ENCODE data around the gene RYR3.

The RYR3 gene

DNA sequence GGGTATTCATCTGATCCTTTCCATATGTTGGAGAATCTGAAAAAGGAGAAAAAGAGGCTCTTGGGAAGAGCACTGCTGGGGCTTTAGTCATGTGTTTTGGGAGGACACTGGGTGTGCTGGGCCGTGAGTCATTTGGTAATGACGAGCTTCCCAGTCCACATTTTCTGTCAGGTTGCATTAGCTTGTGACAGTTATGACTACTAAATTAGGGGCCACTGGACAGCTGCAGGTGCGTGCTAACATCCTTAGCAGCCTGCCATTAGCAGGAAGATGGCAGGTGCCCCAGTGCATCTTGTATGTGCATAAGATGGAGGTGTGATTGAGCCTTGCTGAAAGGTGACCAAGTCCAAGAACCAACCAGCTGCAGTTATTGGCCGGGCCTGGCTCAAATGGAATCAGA lies 242.4 kb downstream of the RYR3 start:
- Histone ChIP-seq H3K36me3 (ENCODE audit: control insufficient read depth in 1 of 2, insufficient read depth in 2 of 2, low read length in 2 of 2) (peaks cover 0 to 7% of the 10 kb centered on the region in 2 experiments), H2BK5ac (ENCODE audit: low read depth, low read length, poor library complexity) (no peak overlapping the region), H3K27me3 (ENCODE audit: insufficient read depth, low read length) (no peaks in the 10 kb centered on the region), H2BK12ac (ENCODE audit: low read length) (no peak overlapping the region), H4K8ac (ENCODE audit: low read depth, low read length) (no peak overlapping the region), H3K4me1 (ENCODE audit: control insufficient read depth in 1 of 2, insufficient read depth in 2 of 2, low read length in 2 of 2) (no peaks in the 10 kb centered on the region), H3K79me2 (ENCODE audit: control insufficient read depth, insufficient read depth, low read length, poor library complexity) (no peaks in the 10 kb centered on the region), H3K4ac (ENCODE audit: low read depth, low read length) (no peak overlapping the region), H3K23ac (ENCODE audit: low read length) (no peak overlapping the region), H4K12ac (ENCODE audit: low read depth, low read length) (no peak overlapping the region), H3K4me2 (ENCODE audit: low read length) (no peak overlapping the region), H3K9me3 (ENCODE audit: insufficient read depth, low read depth, low read length) (no peaks in the 10 kb centered on the region), H2BK120ac (ENCODE audit: insufficient read depth, low read length, poor library complexity) (no peak overlapping the region), H3K9ac (ENCODE audit: low read length) (no peak overlapping the region), H2AFZ (ENCODE audit: insufficient read depth, low read length, poor library complexity) (no peak overlapping the region), H3K4me3 (ENCODE audit: low read depth, low read length) (no peak overlapping the region), H3K27ac (ENCODE audit: low read depth, low read length) (no peak overlapping the region), H3K14ac (ENCODE audit: low read length) (no peak overlapping the region), H4K91ac (ENCODE audit: low read depth, low read length) (no peak overlapping the region), H3K18ac (ENCODE audit: low read length) (no peak overlapping the region), H2AK5ac (ENCODE audit: low read length) (no peak overlapping the region), H3K79me1 (ENCODE audit: low read length) (no peaks in the 10 kb centered on the region)
- no CpG with 5 or more reads among the region's 4 CpGs for WGBS (ENCODE audit: extremely low coverage, insufficient coverage, insufficient read length)
- no peak for DNase-seq

DNA sequence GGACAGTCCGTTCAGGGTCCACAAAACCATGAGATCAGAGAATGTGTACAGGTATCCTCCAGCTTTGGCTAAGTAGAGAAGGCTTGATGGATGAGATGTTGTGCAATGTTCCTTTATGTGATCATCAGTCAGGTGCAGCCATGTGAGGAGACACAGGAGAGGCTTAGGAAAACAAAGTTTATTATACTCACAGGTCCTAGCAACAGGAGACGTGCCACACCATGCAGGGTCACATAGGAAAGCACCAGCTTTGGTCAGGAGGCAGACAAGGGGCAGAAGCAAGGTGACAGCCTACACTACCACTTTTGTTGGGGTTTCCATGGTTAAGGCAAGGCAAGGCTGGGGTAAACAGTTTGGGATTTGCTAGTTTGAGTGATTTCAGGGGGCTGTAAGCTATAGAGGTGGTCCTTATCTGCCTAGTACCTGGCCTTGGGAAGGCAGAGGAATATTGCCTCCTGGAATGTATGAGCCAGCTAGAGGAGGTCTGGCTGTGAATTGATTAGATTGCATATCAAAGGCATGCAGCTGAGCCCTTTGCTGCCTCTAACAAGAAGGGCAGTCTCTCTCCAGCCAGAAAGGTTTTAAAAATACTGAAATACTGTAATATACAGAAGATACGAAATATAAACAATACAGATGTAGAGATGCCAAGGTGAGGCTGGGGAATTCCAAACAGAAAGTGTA lies 248.6 kb downstream of the RYR3 start:
- H2AFZ ChIP-seq (ENCODE audit: insufficient read depth, low read length, poor library complexity), result no peak overlapping the region
- no peak overlapping the region for H3K4ac ChIP-seq (ENCODE audit: low read depth, low read length)
- H2AK5ac ChIP-seq (ENCODE audit: low read length), result no peak overlapping the region
- H2BK120ac ChIP-seq (ENCODE audit: insufficient read depth, low read length, poor library complexity), result no peak overlapping the region
- H3K4me2 ChIP-seq (ENCODE audit: low read length), result no peak overlapping the region
- no peak overlapping the region for H3K18ac ChIP-seq (ENCODE audit: low read length)
- no peak overlapping the region for H3K4me3 ChIP-seq (ENCODE audit: low read depth, low read length)
- H3K27me3 ChIP-seq (ENCODE audit: insufficient read depth, low read length), result no peaks in the 10 kb centered on the region
- H4K91ac ChIP-seq (ENCODE audit: low read depth, low read length), result no peak overlapping the region
- peaks cover 0 to 3% of the 10 kb centered on the region in 2 experiments for H3K4me1 ChIP-seq (ENCODE audit: control insufficient read depth in 1 of 2, insufficient read depth in 2 of 2, low read length in 2 of 2)
- H4K12ac ChIP-seq (ENCODE audit: low read depth, low read length), result no peak overlapping the region
- H3K79me2 ChIP-seq (ENCODE audit: control insufficient read depth, insufficient read depth, low read length, poor library complexity), result no peaks in the 10 kb centered on the region
- H4K8ac ChIP-seq (ENCODE audit: low read depth, low read length), result no peak overlapping the region
- H3K36me3 ChIP-seq (ENCODE audit: control insufficient read depth in 1 of 2, insufficient read depth in 2 of 2, low read length in 2 of 2), result no peaks in the 10 kb centered on the region
- DNase-seq, result no peak
- WGBS (ENCODE audit: extremely low coverage, insufficient coverage, insufficient read length), result no CpG with 5 or more reads among the region's 3 CpGs
- H3K79me1 ChIP-seq (ENCODE audit: low read length), result no peaks in the 10 kb centered on the region
- H3K27ac ChIP-seq (ENCODE audit: low read depth, low read length), result no peak overlapping the region
- peak overlapping the region; percentile 61 for H3K23ac ChIP-seq (ENCODE audit: low read length)
- no peak overlapping the region for H2BK12ac ChIP-seq (ENCODE audit: low read length)
- no peaks in the 10 kb centered on the region for H3K9me3 ChIP-seq (ENCODE audit: insufficient read depth, low read depth, low read length)
- no peak overlapping the region for H2BK5ac ChIP-seq (ENCODE audit: low read depth, low read length, poor library complexity)
- H3K14ac ChIP-seq (ENCODE audit: low read length), result no peak overlapping the region
- H3K9ac ChIP-seq (ENCODE audit: low read length), result no peak overlapping the region

DNA sequence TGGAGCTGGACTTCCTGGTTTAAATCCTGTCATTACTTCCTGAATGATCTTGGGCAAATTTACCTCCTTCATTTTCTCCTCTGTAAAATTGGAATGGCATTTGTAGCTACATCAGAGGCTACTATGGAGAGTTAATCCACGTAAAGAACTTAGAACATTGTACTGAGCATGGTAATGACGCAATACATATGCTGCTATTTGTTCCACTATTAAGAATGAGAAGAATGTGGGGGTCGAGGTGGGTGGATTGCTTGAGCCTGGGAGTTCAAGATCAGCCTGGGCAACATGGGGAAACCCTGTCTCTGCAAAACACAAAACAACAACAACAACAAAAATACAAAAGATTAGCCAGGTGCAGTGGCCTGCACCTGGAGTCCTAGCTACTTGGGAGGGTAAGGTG lies 250.6 kb downstream of the RYR3 start:
- Histone ChIP-seq H3K18ac (ENCODE audit: low read length) (no peak overlapping the region), H3K9me3 (ENCODE audit: insufficient read depth, low read depth, low read length) (no peaks in the 10 kb centered on the region), H2BK5ac (ENCODE audit: low read depth, low read length, poor library complexity) (no peak overlapping the region), H3K27ac (ENCODE audit: low read depth, low read length) (no peak overlapping the region), H3K4me2 (ENCODE audit: low read length) (no peak overlapping the region), H4K8ac (ENCODE audit: low read depth, low read length) (no peak overlapping the region), H3K4me3 (ENCODE audit: low read depth, low read length) (no peak overlapping the region), H2BK12ac (ENCODE audit: low read length) (no peak overlapping the region), H2AFZ (ENCODE audit: insufficient read depth, low read length, poor library complexity) (no peak overlapping the region), H4K12ac (ENCODE audit: low read depth, low read length) (no peak overlapping the region), H4K91ac (ENCODE audit: low read depth, low read length) (no peak overlapping the region), H3K4me1 (ENCODE audit: control insufficient read depth in 1 of 2, insufficient read depth in 2 of 2, low read length in 2 of 2) (peaks cover 0 to 3% of the 10 kb centered on the region in 2 experiments), H2BK120ac (ENCODE audit: insufficient read depth, low read length, poor library complexity) (no peak overlapping the region), H3K14ac (ENCODE audit: low read length) (no peak overlapping the region), H3K27me3 (ENCODE audit: insufficient read depth, low read length) (no peaks in the 10 kb centered on the region), H2AK5ac (ENCODE audit: low read length) (no peak overlapping the region), H3K4ac (ENCODE audit: low read depth, low read length) (no peak overlapping the region), H3K36me3 (ENCODE audit: control insufficient read depth in 1 of 2, insufficient read depth in 2 of 2, low read length in 2 of 2) (peaks cover 0 to 2% of the 10 kb centered on the region in 2 experiments), H3K79me2 (ENCODE audit: control insufficient read depth, insufficient read depth, low read length, poor library complexity) (no peaks in the 10 kb centered on the region), H3K23ac (ENCODE audit: low read length) (no peak overlapping the region), H3K9ac (ENCODE audit: low read length) (no peak overlapping the region), H3K79me1 (ENCODE audit: low read length) (no peaks in the 10 kb centered on the region)
- no CpG with 5 or more reads among the region's 3 CpGs for WGBS (ENCODE audit: extremely low coverage, insufficient coverage, insufficient read length)
- DNase-seq, result no peak

DNA sequence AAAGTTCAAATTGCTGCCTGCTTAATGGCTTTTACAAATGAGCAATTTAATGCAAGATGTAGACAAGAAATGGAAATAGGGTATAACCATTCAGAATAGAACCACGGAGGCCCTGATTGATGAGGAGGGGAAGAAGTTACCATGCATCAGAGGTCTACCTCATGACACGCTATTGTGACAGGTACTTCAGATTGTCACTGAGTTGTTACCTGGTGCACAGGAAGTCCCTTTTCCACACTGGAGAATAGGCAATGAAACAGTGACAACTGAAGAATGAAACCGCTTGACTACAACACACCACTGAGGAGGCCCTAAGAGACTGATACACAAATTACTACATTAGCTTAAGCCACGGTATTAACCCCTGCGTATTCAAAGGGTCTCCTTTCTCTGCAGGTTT lies 251.2 kb downstream of the RYR3 start:
- H3K36me3 ChIP-seq (ENCODE audit: control insufficient read depth in 1 of 2, insufficient read depth in 2 of 2, low read length in 2 of 2), result peaks cover 0 to 2% of the 10 kb centered on the region in 2 experiments
- H3K27ac ChIP-seq (ENCODE audit: low read depth, low read length), result no peak overlapping the region
- no peak overlapping the region for H3K4me2 ChIP-seq (ENCODE audit: low read length)
- H4K91ac ChIP-seq (ENCODE audit: low read depth, low read length), result no peak overlapping the region
- no peak overlapping the region for H3K9ac ChIP-seq (ENCODE audit: low read length)
- H3K4me1 ChIP-seq (ENCODE audit: control insufficient read depth in 1 of 2, insufficient read depth in 2 of 2, low read length in 2 of 2), result peaks cover 0 to 3% of the 10 kb centered on the region in 2 experiments
- no peak overlapping the region for H3K14ac ChIP-seq (ENCODE audit: low read length)
- no peak overlapping the region for H2BK12ac ChIP-seq (ENCODE audit: low read length)
- DNase-seq, result no peak
- H3K4me3 ChIP-seq (ENCODE audit: low read depth, low read length), result no peak overlapping the region
- H2BK120ac ChIP-seq (ENCODE audit: insufficient read depth, low read length, poor library complexity), result no peak overlapping the region
- no peaks in the 10 kb centered on the region for H3K79me2 ChIP-seq (ENCODE audit: control insufficient read depth, insufficient read depth, low read length, poor library complexity)
- WGBS (ENCODE audit: extremely low coverage, insufficient coverage, insufficient read length), result no CpG with 5 or more reads among the region's 5 CpGs
- H2AK5ac ChIP-seq (ENCODE audit: low read length), result no peak overlapping the region
- no peak overlapping the region for H2AFZ ChIP-seq (ENCODE audit: insufficient read depth, low read length, poor library complexity)
- no peaks in the 10 kb centered on the region for H3K79me1 ChIP-seq (ENCODE audit: low read length)
- H3K23ac ChIP-seq (ENCODE audit: low read length), result no peak overlapping the region
- no peak overlapping the region for H2BK5ac ChIP-seq (ENCODE audit: low read depth, low read length, poor library complexity)
- no peaks in the 10 kb centered on the region for H3K27me3 ChIP-seq (ENCODE audit: insufficient read depth, low read length)
- H3K9me3 ChIP-seq (ENCODE audit: insufficient read depth, low read depth, low read length), result no peaks in the 10 kb centered on the region
- no peak overlapping the region for H4K8ac ChIP-seq (ENCODE audit: low read depth, low read length)
- H3K4ac ChIP-seq (ENCODE audit: low read depth, low read length), result no peak overlapping the region
- no peak overlapping the region for H3K18ac ChIP-seq (ENCODE audit: low read length)
- no peak overlapping the region for H4K12ac ChIP-seq (ENCODE audit: low read depth, low read length)
